ENCODE results near the gene HECA.
"Not testable (repeated sequence)": the region's sequence is repeated elsewhere in the genome, so short reads cannot be mapped to it uniquely, and the experiment has no call there.

The HECA gene

GRCh38 chr6:139194740-139195139 is 59.9 kb downstream of the HECA start:
- ATAC-seq, result no peak
- no peaks in the 10 kb centered on the region for H3K36me3 Mint-ChIP-seq
- no peak overlapping the region for H3K27ac Mint-ChIP-seq
- H3K27me3 Mint-ChIP-seq, result no peaks in the 10 kb centered on the region
- H3K4me3 Mint-ChIP-seq, result no peak overlapping the region
- H3K4me1 Mint-ChIP-seq, result peaks cover 9% of the 10 kb centered on the region
- H3K9me3 Mint-ChIP-seq, result no peaks in the 10 kb centered on the region

GRCh38 chr6:139198529-139199288 is 63.8 kb downstream of the HECA start:
- Mint-ChIP-seq H3K4me1 (peaks cover 9% of the 10 kb centered on the region), H3K27ac (no peak overlapping the region), H3K36me3 (no peaks in the 10 kb centered on the region), H3K27me3 (no peaks in the 10 kb centered on the region), H3K9me3 (no peaks in the 10 kb centered on the region), H3K4me3 (no peak overlapping the region)
- ATAC-seq, result no peak

GRCh38 chr6:139201378-139201777 is 66.5 kb downstream of the HECA start:
- Mint-ChIP-seq H3K27me3 (no peaks in the 10 kb centered on the region), H3K9me3 (peaks cover 5% of the 10 kb centered on the region), H3K36me3 (peaks cover 8% of the 10 kb centered on the region), H3K4me1 (peaks cover 9% of the 10 kb centered on the region), H3K4me3 (no peak overlapping the region), H3K27ac (no peak overlapping the region)
- no peak for ATAC-seq

DNA sequence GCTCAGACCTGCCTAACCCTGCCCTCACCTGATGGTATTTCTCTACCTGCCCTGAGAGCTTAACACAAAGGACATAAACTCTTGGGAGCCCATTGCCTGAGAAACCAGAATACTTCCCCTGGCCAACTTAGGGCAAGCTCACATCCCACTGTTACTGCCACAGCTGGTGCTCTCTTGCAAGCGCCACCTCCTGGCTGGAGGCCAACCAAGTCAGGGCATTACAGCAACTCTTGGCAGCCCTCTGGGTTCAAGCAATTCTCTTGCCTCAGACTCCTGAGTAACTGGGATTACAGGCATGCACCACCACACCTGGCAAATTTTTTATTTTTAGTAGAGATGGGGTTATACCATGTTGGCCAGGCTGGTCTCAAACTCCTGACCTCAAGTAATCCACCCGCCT is 70.1 kb downstream of the HECA start:
- Mint-ChIP-seq H3K4me1 (no peaks in the 10 kb centered on the region), H3K36me3 (peaks cover 24% of the 10 kb centered on the region), H3K27me3 (no peaks in the 10 kb centered on the region), H3K27ac (no peak overlapping the region), H3K4me3 (no peak overlapping the region), H3K9me3 (peaks cover 20% of the 10 kb centered on the region)
- ATAC-seq, result no peak

- no peak overlapping the region for H3K27ac Mint-ChIP-seq
- no peak for ATAC-seq
- no peaks in the 10 kb centered on the region for H3K27me3 Mint-ChIP-seq
- peaks cover 27% of the 10 kb centered on the region for H3K36me3 Mint-ChIP-seq
- H3K4me1 Mint-ChIP-seq, result no peaks in the 10 kb centered on the region
- peaks cover 20% of the 10 kb centered on the region for H3K9me3 Mint-ChIP-seq
- no peak overlapping the region for H3K4me3 Mint-ChIP-seq
Observed at GRCh38 chr6:139205843-139206242, 71.0 kb downstream of the HECA start.

GRCh38 chr6:139210766-139211165 is 75.9 kb downstream of the HECA start:
- not testable (repeated sequence) for H3K4me3 Mint-ChIP-seq, H3K27ac Mint-ChIP-seq, H3K4me1 Mint-ChIP-seq, ATAC-seq, H3K27me3 Mint-ChIP-seq
- H3K36me3 Mint-ChIP-seq, result peaks cover 26% of the 10 kb centered on the region
- peaks cover 25% of the 10 kb centered on the region for H3K9me3 Mint-ChIP-seq

DNA sequence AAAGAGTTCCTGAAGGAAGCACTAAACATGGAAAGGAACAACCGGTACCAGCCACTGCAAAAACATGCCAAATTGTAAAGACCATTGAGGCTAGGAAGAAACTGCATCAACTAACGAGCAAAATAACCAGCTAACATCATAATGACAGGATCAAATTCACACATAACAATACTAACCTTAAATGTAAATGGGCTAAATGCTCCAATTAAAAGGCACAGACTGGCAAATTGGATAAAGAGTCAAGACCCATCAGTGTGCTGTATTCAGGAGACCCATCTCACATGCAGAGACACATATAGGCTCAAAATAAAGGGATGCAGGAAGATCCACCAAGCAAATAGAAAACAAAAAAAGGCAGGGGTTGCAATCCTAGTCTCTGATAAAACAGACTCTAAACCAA is 77.6 kb downstream of the HECA start:
- H3K27ac Mint-ChIP-seq, H3K4me1 Mint-ChIP-seq, H3K27me3 Mint-ChIP-seq, ATAC-seq, H3K4me3 Mint-ChIP-seq: not testable (repeated sequence)
- peaks cover 22% of the 10 kb centered on the region for H3K9me3 Mint-ChIP-seq
- peaks cover 21% of the 10 kb centered on the region for H3K36me3 Mint-ChIP-seq

- peak; percentile 99 for ATAC-seq
- Mint-ChIP-seq H3K27me3 (no peaks in the 10 kb centered on the region), H3K27ac (peak overlapping the region; percentile 78), H3K4me3 (peak overlapping the region; percentile 49), H3K9me3 (peaks cover 3% of the 10 kb centered on the region), H3K4me1 (peaks cover 7% of the 10 kb centered on the region), H3K36me3 (no peaks in the 10 kb centered on the region)
Observed at GRCh38 chr6:139219271-139219729, 84.4 kb downstream of the HECA start.

DNA sequence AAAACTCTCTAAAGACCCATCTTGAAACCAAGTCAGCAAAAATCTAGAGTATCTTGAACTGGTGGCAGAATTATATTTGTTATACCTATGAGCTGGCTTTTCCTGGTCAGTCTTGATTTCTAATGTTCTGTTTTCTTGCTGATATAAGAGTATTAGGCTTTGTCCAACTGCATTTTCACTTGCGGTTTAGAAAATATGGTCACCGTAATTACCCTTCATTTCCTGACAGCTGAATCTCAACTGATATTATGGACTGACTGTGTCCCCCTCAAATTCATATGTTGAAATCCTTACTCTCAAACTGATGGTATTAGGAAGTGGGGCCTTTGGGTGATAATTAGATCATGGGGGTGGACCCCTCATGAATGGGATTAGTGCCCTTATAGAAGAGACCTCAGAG is 84.9 kb downstream of the HECA start:
- Mint-ChIP-seq H3K27ac (peak overlapping the region; percentile 78), H3K4me3 (no peak overlapping the region), H3K27me3 (no peaks in the 10 kb centered on the region), H3K9me3 (peaks cover 3% of the 10 kb centered on the region), H3K36me3 (no peaks in the 10 kb centered on the region), H3K4me1 (peaks cover 7% of the 10 kb centered on the region)
- no peak for ATAC-seq

- ATAC-seq, H3K9me3 Mint-ChIP-seq: not testable (repeated sequence)
Observed at GRCh38 chr6:139228387-139228786, 93.5 kb downstream of the HECA start.

More at GRCh38 chr6:139228387-139228786, 93.5 kb downstream of the HECA start:
- H3K4me3 Mint-ChIP-seq, H3K4me1 Mint-ChIP-seq, H3K36me3 Mint-ChIP-seq, H3K27me3 Mint-ChIP-seq, H3K27ac Mint-ChIP-seq: not testable (repeated sequence)
